HUES6 (cell line): ENCODE data around the gene IL20RB.
A peak's percentile ranks its signal among the peaks of the same experiment; 100 is the strongest.
"Not testable (repeated sequence)": the region's sequence is repeated elsewhere in the genome, so short reads cannot be mapped to it uniquely, and the experiment has no call there.

Experiments used
- H3K27ac ChIP-seq: 2 replicates; pipeline ENCODE4 v1.7.0; 2013; ENCODE audit warnings: low read depth, mild to moderate bottlenecking, low read length, inconsistent platforms
- H3K27me3 ChIP-seq: 2 replicates; pipeline ENCODE4 v1.6.1; 2013; ENCODE audit warnings: low read length; ENCODE audit not compliant: control insufficient read depth, insufficient read depth
- H3K36me3 ChIP-seq: 2 replicates; pipeline ENCODE4 v1.6.1; 2013; ENCODE audit warnings: low read length; ENCODE audit not compliant: control insufficient read depth, insufficient read depth
- H3K4me1 ChIP-seq: 2 replicates; pipeline ENCODE4 v1.6.1; 2013; ENCODE audit warnings: low read length; ENCODE audit not compliant: control insufficient read depth, insufficient read depth
- H3K4me3 ChIP-seq: 2 replicates; pipeline ENCODE4 v1.5.1; 2013; ENCODE audit warnings: low read depth, low read length
- H3K9ac ChIP-seq: one replicate; pipeline ENCODE4 v1.6.1; 2013; ENCODE audit warnings: mild to moderate bottlenecking, low read length
- H3K9me3 ChIP-seq: 2 replicates; pipeline ENCODE4 v1.6.1; 2013; ENCODE audit warnings: low read depth, low read length; ENCODE audit not compliant: control insufficient read depth, insufficient read depth

IL20RB gene

GRCh38 chr3:136959599-136959998, 1.8 kb downstream of the IL20RB start:
- Histone ChIP-seq H3K36me3 (no peaks in the 10 kb centered on the region), H3K9ac (no peak overlapping the region), H3K9me3 (0 out of 2 replicates have a peak, but pooled peaks cover 5% of the 10 kb centered on the region), H3K27ac (no peak overlapping the region), H3K4me3 (no peak overlapping the region), H3K4me1 (peaks cover 26% of the 10 kb centered on the region), H3K27me3 (no peaks in the 10 kb centered on the region)

- Histone ChIP-seq H3K27me3 (no peaks in the 10 kb centered on the region), H3K4me1 (peaks cover 17% of the 10 kb centered on the region), H3K9me3 (0 out of 2 replicates have a peak, but pooled peaks cover 5% of the 10 kb centered on the region), H3K27ac (no peak overlapping the region), H3K9ac (no peak overlapping the region), H3K4me3 (no peak overlapping the region), H3K36me3 (no peaks in the 10 kb centered on the region)
Observed at GRCh38 chr3:136960838-136961836, 3.4 kb downstream of the IL20RB start.

DNA sequence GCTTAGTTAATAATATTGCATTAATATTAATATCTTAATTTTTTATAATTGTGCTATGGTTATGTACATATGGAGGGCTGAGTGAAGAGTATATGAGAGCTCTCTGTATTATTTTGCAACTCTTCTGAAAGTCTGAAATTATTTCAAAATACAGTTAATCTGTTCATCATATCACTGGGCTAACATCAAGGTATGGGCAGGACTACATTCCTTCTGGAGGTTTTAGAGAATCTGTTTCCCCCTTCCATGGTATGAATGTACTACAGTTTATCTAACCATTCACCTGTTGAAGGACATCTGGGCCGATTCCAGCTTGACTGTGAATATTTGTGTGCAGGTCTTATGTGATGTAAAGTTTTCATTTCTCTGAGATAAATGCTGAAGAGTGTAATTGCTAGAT, 5.1 kb downstream of the IL20RB start:
- Histone ChIP-seq H3K9me3 (0 out of 2 replicates have a peak, but pooled peaks cover 5% of the 10 kb centered on the region), H3K4me1 (peaks cover 8% of the 10 kb centered on the region), H3K9ac (no peak overlapping the region), H3K27ac (no peak overlapping the region), H3K36me3 (no peaks in the 10 kb centered on the region), H3K27me3 (no peaks in the 10 kb centered on the region), H3K4me3 (no peak overlapping the region)

- not testable (repeated sequence) for H3K4me1 ChIP-seq, H3K9me3 ChIP-seq, H3K27ac ChIP-seq, H3K36me3 ChIP-seq, H3K27me3 ChIP-seq
- H3K9ac ChIP-seq: peak overlapping the region; percentile 58
- peak overlapping the region; percentile 48 for H3K4me3 ChIP-seq
Observed at GRCh38 chr3:136969539-136969938, 11.8 kb downstream of the IL20RB start.

- H3K27me3 ChIP-seq: no peaks in the 10 kb centered on the region
- H3K36me3 ChIP-seq: no peaks in the 10 kb centered on the region
- no peak overlapping the region for H3K4me3 ChIP-seq
- no peak overlapping the region for H3K27ac ChIP-seq
- no peaks in the 10 kb centered on the region for H3K4me1 ChIP-seq
- H3K9me3 ChIP-seq: 0 out of 2 replicates have a peak, but pooled peaks cover 3% of the 10 kb centered on the region
- H3K9ac ChIP-seq: no peak overlapping the region
Observed at GRCh38 chr3:136973352-136973751, 15.6 kb downstream of the IL20RB start.

- H3K27ac ChIP-seq: no peak overlapping the region
- H3K36me3 ChIP-seq: no peaks in the 10 kb centered on the region
- no peaks in the 10 kb centered on the region for H3K4me1 ChIP-seq
- no peak overlapping the region for H3K9ac ChIP-seq
- no peak overlapping the region for H3K4me3 ChIP-seq
- H3K9me3 ChIP-seq: 0 out of 2 replicates have a peak, but pooled peaks cover 3% of the 10 kb centered on the region
- no peaks in the 10 kb centered on the region for H3K27me3 ChIP-seq
Observed at GRCh38 chr3:136974670-136975069, 16.9 kb downstream of the IL20RB start.

DNA sequence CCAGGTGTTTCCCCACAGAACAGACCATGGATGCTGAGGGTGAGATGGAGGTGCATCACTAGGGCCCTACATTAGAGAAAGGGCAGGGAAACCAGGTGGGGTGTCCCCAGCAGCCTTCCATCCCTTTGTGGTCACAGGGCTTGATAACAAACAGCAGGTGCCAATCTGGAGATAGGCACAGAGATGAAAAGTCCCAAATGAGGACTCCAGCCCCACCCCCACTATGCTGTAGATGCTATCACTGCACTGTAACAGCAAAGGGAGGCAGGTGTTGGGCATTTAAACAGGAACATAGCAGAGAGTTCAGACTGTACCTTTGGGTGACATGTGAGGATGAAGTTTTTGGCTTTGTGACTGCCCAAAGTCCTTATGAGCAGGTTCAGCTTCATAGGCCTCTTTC, 21.4 kb downstream of the IL20RB start:
- no peak overlapping the region for H3K9ac ChIP-seq
- H3K4me1 ChIP-seq: no peaks in the 10 kb centered on the region
- no peak overlapping the region for H3K4me3 ChIP-seq
- no peaks in the 10 kb centered on the region for H3K36me3 ChIP-seq
- H3K27me3 ChIP-seq: no peaks in the 10 kb centered on the region
- H3K9me3 ChIP-seq: no peaks in the 10 kb centered on the region
- no peak overlapping the region for H3K27ac ChIP-seq

DNA sequence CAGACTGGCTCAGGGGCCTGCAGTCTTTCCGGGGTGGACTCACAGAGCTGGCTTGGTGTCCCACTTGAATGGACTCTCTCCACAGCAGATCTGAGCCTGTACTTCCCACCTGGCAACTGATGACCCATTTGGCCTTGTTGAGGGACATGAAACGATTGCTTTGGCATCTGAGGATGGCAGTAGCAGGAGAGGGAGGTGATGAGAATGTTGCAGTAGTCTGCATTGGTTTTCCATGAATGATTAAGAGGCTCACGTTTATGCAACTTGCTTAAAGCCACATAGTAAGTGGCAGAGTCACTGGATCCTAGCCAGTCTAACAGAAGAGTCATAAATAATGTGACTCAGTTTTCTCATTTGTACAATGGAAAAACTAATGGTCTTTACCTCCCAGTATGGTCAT, 21.9 kb downstream of the IL20RB start:
- no peak overlapping the region for H3K27ac ChIP-seq
- H3K9me3 ChIP-seq: no peaks in the 10 kb centered on the region
- no peaks in the 10 kb centered on the region for H3K36me3 ChIP-seq
- no peak overlapping the region for H3K9ac ChIP-seq
- H3K27me3 ChIP-seq: no peaks in the 10 kb centered on the region
- no peak overlapping the region for H3K4me3 ChIP-seq
- H3K4me1 ChIP-seq: no peaks in the 10 kb centered on the region

GRCh38 chr3:136982033-136982432, 24.2 kb downstream of the IL20RB start:
- Histone ChIP-seq H3K9me3 (no peaks in the 10 kb centered on the region), H3K9ac (no peak overlapping the region), H3K4me1 (no peaks in the 10 kb centered on the region), H3K36me3 (no peaks in the 10 kb centered on the region), H3K27ac (no peak overlapping the region), H3K4me3 (no peak overlapping the region), H3K27me3 (no peaks in the 10 kb centered on the region)

- Histone ChIP-seq H3K27me3 (no peaks in the 10 kb centered on the region), H3K36me3 (no peaks in the 10 kb centered on the region), H3K4me1 (no peaks in the 10 kb centered on the region), H3K27ac (no peak overlapping the region), H3K4me3 (no peak overlapping the region), H3K9ac (no peak overlapping the region), H3K9me3 (no peaks in the 10 kb centered on the region)
Observed at GRCh38 chr3:136982520-136983138, 24.8 kb downstream of the IL20RB start.

DNA sequence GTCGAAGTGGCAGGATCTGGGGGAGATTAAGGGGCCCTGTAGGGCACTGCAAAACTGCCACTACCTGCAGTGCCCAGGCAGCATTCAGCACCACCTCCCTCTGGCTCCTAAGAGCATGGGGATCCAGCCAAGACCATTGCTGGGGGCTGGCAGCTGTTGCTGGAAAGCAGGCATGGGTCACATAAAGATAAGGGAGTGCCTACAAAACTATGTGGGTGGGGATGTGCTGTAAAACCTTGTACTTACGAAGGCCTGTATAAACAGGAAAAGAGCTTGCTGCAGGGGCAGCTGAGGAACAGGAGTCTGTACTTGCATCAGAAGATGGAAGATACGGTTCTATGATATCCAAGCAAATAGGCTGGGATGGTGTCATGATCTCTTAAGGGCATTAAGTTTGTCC, 27.1 kb downstream of the IL20RB start:
- Histone ChIP-seq H3K4me3 (no peak overlapping the region), H3K9ac (no peak overlapping the region), H3K4me1 (no peaks in the 10 kb centered on the region), H3K27me3 (no peaks in the 10 kb centered on the region), H3K27ac (no peak overlapping the region), H3K36me3 (no peaks in the 10 kb centered on the region), H3K9me3 (peaks cover 6% of the 10 kb centered on the region; the same call in 1 of the 2 replicates)
